Measurements from ENCODE around the gene KPNA4. TPM values are rescaled to one million over a fixed set of nuclear protein-coding genes. Genes with fewer than 3 reads are reported as not detected.

KPNA4 gene
- total and polyA plus RNA-seq, 7 donors: 15.0 to 52.8 (median 45.4) TPM

DNA sequence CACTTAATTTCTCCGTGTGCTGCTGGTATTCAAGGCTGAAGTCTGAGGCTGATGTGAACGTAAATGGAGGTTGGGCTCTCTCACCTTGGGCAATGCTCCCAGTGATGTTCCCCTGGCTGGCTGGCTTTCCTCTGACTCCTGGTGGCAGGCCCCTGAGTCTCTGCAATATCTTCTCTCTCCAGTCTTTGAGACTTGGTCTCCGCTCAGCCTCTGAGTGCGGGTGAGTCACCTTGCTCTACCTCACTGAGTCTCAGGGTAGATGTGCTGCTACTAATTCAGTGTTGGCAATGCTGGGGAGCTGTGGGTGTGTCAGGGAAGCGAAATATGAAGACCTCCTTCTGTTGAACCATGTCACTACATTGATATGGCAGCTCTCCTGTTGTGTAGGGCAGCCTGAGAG lies 84.4 kb downstream of the KPNA4 start:
- H3K27me3 ChIP-seq: no peaks in the 10 kb centered on the region
- no peak for TF ChIP-seq EP300 (IDR thresholded peaks at IDR 0.05)
- TF ChIP-seq, protein P1, sequence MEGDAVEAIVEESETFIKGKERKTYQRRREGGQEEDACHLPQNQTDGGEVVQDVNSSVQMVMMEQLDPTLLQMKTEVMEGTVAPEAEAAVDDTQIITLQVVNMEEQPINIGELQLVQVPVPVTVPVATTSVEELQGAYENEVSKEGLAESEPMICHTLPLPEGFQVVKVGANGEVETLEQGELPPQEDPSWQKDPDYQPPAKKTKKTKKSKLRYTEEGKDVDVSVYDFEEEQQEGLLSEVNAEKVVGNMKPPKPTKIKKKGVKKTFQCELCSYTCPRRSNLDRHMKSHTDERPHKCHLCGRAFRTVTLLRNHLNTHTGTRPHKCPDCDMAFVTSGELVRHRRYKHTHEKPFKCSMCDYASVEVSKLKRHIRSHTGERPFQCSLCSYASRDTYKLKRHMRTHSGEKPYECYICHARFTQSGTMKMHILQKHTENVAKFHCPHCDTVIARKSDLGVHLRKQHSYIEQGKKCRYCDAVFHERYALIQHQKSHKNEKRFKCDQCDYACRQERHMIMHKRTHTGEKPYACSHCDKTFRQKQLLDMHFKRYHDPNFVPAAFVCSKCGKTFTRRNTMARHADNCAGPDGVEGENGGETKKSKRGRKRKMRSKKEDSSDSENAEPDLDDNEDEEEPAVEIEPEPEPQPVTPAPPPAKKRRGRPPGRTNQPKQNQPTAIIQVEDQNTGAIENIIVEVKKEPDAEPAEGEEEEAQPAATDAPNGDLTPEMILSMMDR (IDR thresholded peaks at IDR 0.05): no peak
- TF ChIP-seq POLR2AphosphoS5 (IDR thresholded peaks at IDR 0.05): no peak
- TF ChIP-seq POLR2A (IDR thresholded peaks at IDR 0.05): no peak
- H3K4me1 ChIP-seq: peaks cover 0 to 2% (median 0%) of the 10 kb centered on the region in 4 donors
- no peak overlapping the region for H3K4me3 ChIP-seq
- intact Hi-C loops (cut with DNase I): no loop called here
- no peaks in the 10 kb centered on the region for H3K36me3 ChIP-seq
- no peaks in the 10 kb centered on the region for H3K9me3 ChIP-seq
- no peak for DNase-seq
- 89 to 95% methylated on average over 5 of the region's 5 CpGs for WGBS, 2 donors
- no peak overlapping the region for H3K27ac ChIP-seq

- Histone ChIP-seq H3K36me3 (no peaks in the 10 kb centered on the region), H3K27me3 (peaks cover 0 to 2% (median 0%) of the 10 kb centered on the region in 3 donors), H3K4me3 (no peak overlapping the region), H3K27ac (no peak overlapping the region), H3K4me1 (no peaks in the 10 kb centered on the region), H3K9me3 (no peaks in the 10 kb centered on the region)
- WGBS, 2 donors: 93% methylated on average over 10 of the region's 10 CpGs
- no peak for DNase-seq
- intact Hi-C loops (cut with DNase I): no loop called here
- TF ChIP-seq EP300 (IDR thresholded peaks at IDR 0.05) (no peak), POLR2A (IDR thresholded peaks at IDR 0.05) (no peak), POLR2AphosphoS5 (IDR thresholded peaks at IDR 0.05) (no peak)
- TF ChIP-seq, protein P1 (IDR thresholded peaks at IDR 0.05): no peak
These were observed 86.0 kb downstream of the KPNA4 start for GRCh38 chr3:160479376-160479775.

DNA sequence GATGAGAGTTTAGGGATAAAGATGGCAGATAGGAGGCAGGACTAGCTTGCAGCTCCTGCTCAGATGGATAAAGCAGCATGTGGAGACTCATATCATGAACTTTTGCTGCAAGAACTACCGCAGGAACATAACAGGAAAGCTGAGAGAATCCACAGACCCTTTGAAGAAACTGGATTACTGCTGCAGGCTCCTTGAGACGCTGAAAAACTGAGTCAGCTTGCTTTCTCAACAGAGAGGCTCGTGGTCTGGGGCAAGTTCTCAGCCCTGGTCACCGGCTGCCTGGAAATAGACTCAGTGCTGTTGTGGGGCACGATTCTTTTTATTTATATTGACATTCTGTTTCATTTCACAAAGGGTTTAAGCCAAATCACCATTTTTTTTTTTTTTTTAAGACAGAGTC lies 87.0 kb downstream of the KPNA4 start:
- 89 to 90% methylated on average over 5 of the region's 5 CpGs for WGBS, 2 donors
- H3K36me3 ChIP-seq: no peaks in the 10 kb centered on the region
- intact Hi-C loops (cut with DNase I): no loop called here

DNA sequence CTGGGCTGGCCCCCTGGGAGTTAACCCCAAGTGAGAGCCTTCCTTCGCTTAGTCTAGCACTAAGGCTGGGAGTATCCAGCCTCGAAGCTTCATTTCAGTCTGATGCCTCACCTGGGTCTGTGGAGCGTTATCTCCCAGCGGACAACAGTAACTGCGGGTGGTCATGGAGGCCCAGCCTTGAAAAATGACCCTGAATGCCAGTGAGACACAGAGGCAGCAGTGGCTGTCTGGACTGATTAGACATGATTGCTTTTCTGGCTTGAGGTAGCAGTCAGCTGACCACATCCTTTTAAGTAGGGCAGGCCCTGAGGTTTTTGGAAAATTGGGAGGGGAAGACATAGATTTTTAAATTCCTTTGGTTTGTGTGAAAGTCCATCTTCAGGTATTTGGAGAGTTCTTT lies 87.6 kb downstream of the KPNA4 start:
- H3K4me3 ChIP-seq: no peak overlapping the region
- 88 to 92% methylated on average over 5 of the region's 5 CpGs for WGBS, 2 donors
- DNase-seq: no peak
- no peaks in the 10 kb centered on the region for H3K9me3 ChIP-seq
- H3K27ac ChIP-seq: no peak overlapping the region
- intact Hi-C loops (cut with DNase I): no loop called here
- peaks cover 0 to 4% (median 0%) of the 10 kb centered on the region in 3 donors for H3K27me3 ChIP-seq
- TF ChIP-seq EP300 (IDR thresholded peaks at IDR 0.05) (no peak), POLR2A (IDR thresholded peaks at IDR 0.05) (no peak), POLR2AphosphoS5 (IDR thresholded peaks at IDR 0.05) (no peak)
- TF ChIP-seq, protein P1 (IDR thresholded peaks at IDR 0.05): no peak
- H3K36me3 ChIP-seq: no peaks in the 10 kb centered on the region
- no peaks in the 10 kb centered on the region for H3K4me1 ChIP-seq

More for the DNA sequence above, 87.0 kb downstream of the KPNA4 start:
- H3K4me3 ChIP-seq: no peak overlapping the region
- TF ChIP-seq POLR2A (IDR thresholded peaks at IDR 0.05) (no peak), EP300 (IDR thresholded peaks at IDR 0.05) (no peak), POLR2AphosphoS5 (IDR thresholded peaks at IDR 0.05) (no peak)
- TF ChIP-seq, protein P1 (IDR thresholded peaks at IDR 0.05): no peak
- no peak overlapping the region for H3K27ac ChIP-seq
- peaks cover 0 to 4% (median 0%) of the 10 kb centered on the region in 3 donors for H3K27me3 ChIP-seq
- H3K4me1 ChIP-seq: no peaks in the 10 kb centered on the region
- no peaks in the 10 kb centered on the region for H3K9me3 ChIP-seq
- no peak for DNase-seq

DNA sequence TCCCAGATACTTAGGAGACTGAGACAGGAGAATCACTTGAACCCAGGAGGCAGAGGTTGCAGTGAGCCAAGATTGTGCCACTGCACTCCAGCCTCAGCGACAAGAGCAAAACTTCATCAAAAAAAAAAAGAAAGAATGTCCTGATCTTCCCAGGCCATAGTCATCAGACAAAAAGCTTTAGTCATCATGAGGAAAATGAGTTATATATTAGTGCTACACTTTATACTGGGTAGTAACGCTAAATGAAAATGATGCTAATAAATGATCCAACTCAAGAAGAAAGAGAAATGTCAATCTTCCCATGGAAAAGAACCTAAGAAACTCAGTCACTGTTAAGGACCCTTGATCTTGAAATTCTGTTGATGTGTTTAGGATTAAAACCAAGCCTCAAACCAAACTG lies 89.5 kb downstream of the KPNA4 start:
- 94 to 99% methylated on average over 2 of the region's 2 CpGs for WGBS, 2 donors
- H3K27ac ChIP-seq: no peak overlapping the region
- peaks cover 0 to 4% (median 0%) of the 10 kb centered on the region in 3 donors for H3K27me3 ChIP-seq
- TF ChIP-seq, protein P1 (IDR thresholded peaks at IDR 0.05): no peak
- TF ChIP-seq EP300 (IDR thresholded peaks at IDR 0.05) (no peak), POLR2A (IDR thresholded peaks at IDR 0.05) (no peak), POLR2AphosphoS5 (IDR thresholded peaks at IDR 0.05) (no peak)
- H3K9me3 ChIP-seq: peaks cover 0 to 4% (median 0%) of the 10 kb centered on the region in 4 donors
- no peak overlapping the region for H3K4me3 ChIP-seq
- intact Hi-C loops (cut with DNase I): no loop called here
- no peaks in the 10 kb centered on the region for H3K4me1 ChIP-seq
- H3K36me3 ChIP-seq: no peaks in the 10 kb centered on the region
- DNase-seq: no peak

Measured in sigmoid colon (tissue), 7 donors.